Loucy (cell line): ENCODE measurements around the gene CYSTM1.

Experiments used
- H2AFZ ChIP-seq: fragments of 200-600 bp; sonication (generic); 2 replicates; pipeline ENCODE4 v1.6.0; 2016; ENCODE audit warnings: antibody characterized with exemption, mild to moderate bottlenecking, low read length, moderate library complexity
- H3F3A ChIP-seq: fragments of 200-600 bp; 2 replicates; pipeline ENCODE4 v1.6.0; 2016; ENCODE audit warnings: antibody characterized with exemption, low read depth, mild to moderate bottlenecking
- H3K27me3 ChIP-seq: fragments of 200-600 bp; sonication (generic); 2 replicates; pipeline ENCODE4 v1.6.1; 2014; ENCODE audit warnings: low read length, mild to moderate bottlenecking; ENCODE audit not compliant: insufficient read depth, poor library complexity, severe bottlenecking
- H3K36me3 ChIP-seq: fragments of 200-600 bp; sonication (generic); 2 replicates; pipeline ENCODE4 v1.6.1; 2016; ENCODE audit warnings: low read length; ENCODE audit not compliant: insufficient read depth
- H3K4me1 ChIP-seq: fragments of 200-600 bp; sonication (generic); 2 replicates; pipeline ENCODE4 v1.5.1; 2014; ENCODE audit warnings: low read length, mild to moderate bottlenecking; ENCODE audit not compliant: insufficient read depth, poor library complexity, severe bottlenecking
- H3K4me2 ChIP-seq: fragments of 200-600 bp; sonication (generic); 2 replicates; pipeline ENCODE4 v1.6.0; 2014; ENCODE audit warnings: antibody characterized with exemption, low read length, low read depth, mild to moderate bottlenecking; ENCODE audit not compliant: poor library complexity, severe bottlenecking
- H3K4me3 ChIP-seq: fragments of 200-600 bp; sonication (generic); 2 replicates; pipeline ENCODE4 v1.5.1; 2014; ENCODE audit warnings: low read length, mild to moderate bottlenecking, mixed read lengths; ENCODE audit not compliant: poor library complexity, severe bottlenecking
- H3K79me2 ChIP-seq: fragments of 200-600 bp; sonication (generic); 2 replicates; pipeline ENCODE4 v1.6.1; 2014; ENCODE audit warnings: low read length; ENCODE audit not compliant: insufficient read depth
- H3K9ac ChIP-seq: fragments of 200-600 bp; sonication (generic); 2 replicates; pipeline ENCODE4 v1.6.0; 2014; ENCODE audit warnings: mild to moderate bottlenecking, low read depth, low read length, moderate library complexity; ENCODE audit not compliant: poor library complexity, severe bottlenecking
- H3K9me2 ChIP-seq: fragments of 200-600 bp; sonication (generic); replicated peaks from 2 replicates; pipeline ENCODE4 v1.6.1; 2016; ENCODE audit warnings: low read depth, low read length, mixed read lengths
- H3K9me3 ChIP-seq: fragments of 200-600 bp; sonication (generic); 2 replicates; pipeline ENCODE4 v1.6.1; 2014; ENCODE audit warnings: mild to moderate bottlenecking, antibody characterized with exemption, low read length, low read depth; ENCODE audit not compliant: insufficient read depth
- H4K20me1 ChIP-seq: fragments of 200-600 bp; sonication (generic); 2 replicates; pipeline ENCODE4 v1.6.0; 2014; ENCODE audit warnings: antibody characterized with exemption, low read length, mild to moderate bottlenecking; ENCODE audit not compliant: insufficient read depth, poor library complexity, severe bottlenecking
- EZH2phosphoT487 ChIP-seq: fragments of 200-600 bp; IDR thresholded peaks from 2 replicates; pipeline ENCODE4 v1.6.1; 2018; ENCODE audit warnings: antibody characterized with exemption, mild to moderate bottlenecking, moderate library complexity, borderline replicate concordance
- TF ChIP-seq, protein P1 (sequence below): fragments of 200-600 bp; sonication (generic); conservative IDR thresholded peaks from 2 replicates; pipeline ENCODE4 v1.5.1; 2014; ENCODE audit warnings: mild to moderate bottlenecking, antibody characterized with exemption, low read length

Gene CYSTM1

DNA sequence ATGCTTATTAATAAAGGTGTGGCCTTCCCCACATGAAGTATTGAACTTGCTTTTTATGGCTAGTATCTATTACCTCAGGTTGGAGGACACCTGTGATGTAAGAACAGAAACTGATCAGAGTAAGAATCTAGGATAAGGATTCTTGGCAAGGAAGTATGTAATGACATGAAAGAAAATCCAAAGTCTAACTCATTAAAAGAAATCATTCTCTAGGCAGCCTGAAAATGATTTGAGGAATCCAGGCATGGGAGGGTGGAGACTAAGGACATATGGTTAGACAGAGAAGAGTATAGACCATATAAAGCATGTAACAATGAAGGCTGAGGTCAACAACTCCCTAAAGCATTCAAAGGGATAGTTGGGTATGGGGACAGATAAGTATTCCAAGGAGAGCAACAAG, 95.0 kb downstream of the CYSTM1 start:
- no peak overlapping the region for H3K4me3 ChIP-seq
- H3F3A ChIP-seq = no peaks in the 10 kb centered on the region
- no peaks in the 10 kb centered on the region for H4K20me1 ChIP-seq
- H3K4me1 ChIP-seq = peaks cover 5% of the 10 kb centered on the region
- no peaks in the 10 kb centered on the region for H3K27me3 ChIP-seq
- no peak for TF ChIP-seq EZH2phosphoT487
- TF ChIP-seq, protein P1, sequence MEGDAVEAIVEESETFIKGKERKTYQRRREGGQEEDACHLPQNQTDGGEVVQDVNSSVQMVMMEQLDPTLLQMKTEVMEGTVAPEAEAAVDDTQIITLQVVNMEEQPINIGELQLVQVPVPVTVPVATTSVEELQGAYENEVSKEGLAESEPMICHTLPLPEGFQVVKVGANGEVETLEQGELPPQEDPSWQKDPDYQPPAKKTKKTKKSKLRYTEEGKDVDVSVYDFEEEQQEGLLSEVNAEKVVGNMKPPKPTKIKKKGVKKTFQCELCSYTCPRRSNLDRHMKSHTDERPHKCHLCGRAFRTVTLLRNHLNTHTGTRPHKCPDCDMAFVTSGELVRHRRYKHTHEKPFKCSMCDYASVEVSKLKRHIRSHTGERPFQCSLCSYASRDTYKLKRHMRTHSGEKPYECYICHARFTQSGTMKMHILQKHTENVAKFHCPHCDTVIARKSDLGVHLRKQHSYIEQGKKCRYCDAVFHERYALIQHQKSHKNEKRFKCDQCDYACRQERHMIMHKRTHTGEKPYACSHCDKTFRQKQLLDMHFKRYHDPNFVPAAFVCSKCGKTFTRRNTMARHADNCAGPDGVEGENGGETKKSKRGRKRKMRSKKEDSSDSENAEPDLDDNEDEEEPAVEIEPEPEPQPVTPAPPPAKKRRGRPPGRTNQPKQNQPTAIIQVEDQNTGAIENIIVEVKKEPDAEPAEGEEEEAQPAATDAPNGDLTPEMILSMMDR = no peak
- no peak overlapping the region for H2AFZ ChIP-seq
- no peaks in the 10 kb centered on the region for H3K9me2 ChIP-seq
- H3K9ac ChIP-seq = no peak overlapping the region
- H3K36me3 ChIP-seq = no peaks in the 10 kb centered on the region; the same call in 1 of the 2 replicates
- 0 out of 2 replicates have a peak, but pooled peaks cover 3% of the 10 kb centered on the region for H3K79me2 ChIP-seq
- H3K9me3 ChIP-seq = no peaks in the 10 kb centered on the region
- no peak overlapping the region for H3K4me2 ChIP-seq

DNA sequence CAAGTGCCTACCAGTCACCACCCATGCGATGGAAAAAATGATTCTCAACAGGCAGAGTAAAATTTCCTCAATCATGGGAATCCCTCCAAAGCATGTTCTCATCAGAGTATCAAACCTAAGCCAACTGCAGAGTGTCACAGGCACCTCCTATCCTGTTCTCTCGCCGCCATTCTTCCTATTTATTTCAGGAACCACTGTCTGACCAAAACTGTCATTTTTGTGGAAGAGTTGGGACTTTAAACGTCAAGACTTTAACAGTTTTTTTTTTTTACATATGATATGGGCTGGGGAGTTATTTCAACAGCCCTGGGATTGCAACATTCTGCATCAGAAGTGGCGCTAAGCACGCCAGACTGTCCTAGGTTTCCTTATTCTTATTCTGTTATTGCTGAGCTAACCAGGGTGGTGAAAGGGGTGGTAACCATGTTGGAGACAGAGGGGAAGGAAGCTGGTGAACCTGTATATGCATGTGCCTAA, 98.5 kb downstream of the CYSTM1 start:
- Histone ChIP-seq H3K4me2 (no peak overlapping the region), H3K4me1 (peaks cover 5% of the 10 kb centered on the region), H3K79me2 (no peaks in the 10 kb centered on the region), H4K20me1 (no peaks in the 10 kb centered on the region), H3K36me3 (peaks cover 4% of the 10 kb centered on the region; the same call in 1 of the 2 replicates), H3F3A (no peaks in the 10 kb centered on the region), H3K4me3 (no peak overlapping the region), H3K9ac (no peak overlapping the region), H2AFZ (no peak overlapping the region), H3K27me3 (no peaks in the 10 kb centered on the region), H3K9me3 (no peaks in the 10 kb centered on the region), H3K9me2 (no peaks in the 10 kb centered on the region)
- TF ChIP-seq, protein P1 = no peak
- no peak for TF ChIP-seq EZH2phosphoT487

DNA sequence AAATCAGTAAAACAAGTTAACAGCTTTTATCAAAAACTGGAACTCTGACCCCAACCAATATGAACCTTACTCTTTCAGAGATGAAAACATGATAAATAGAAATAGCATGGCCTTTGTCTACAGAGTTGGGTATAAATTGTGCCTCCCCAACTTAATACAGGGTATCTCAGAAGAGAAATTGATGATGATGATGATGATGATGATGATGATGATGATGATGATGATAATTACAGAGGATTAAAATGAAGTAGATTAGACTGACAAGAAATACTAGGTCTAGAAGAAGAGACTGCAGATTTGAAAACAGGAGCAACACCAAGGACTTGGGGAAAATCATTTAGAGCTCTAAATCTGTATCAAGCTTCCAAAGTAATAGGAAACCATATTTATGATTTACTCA, 100.8 kb downstream of the CYSTM1 start:
- Histone ChIP-seq H3K9me3 (no peaks in the 10 kb centered on the region), H3K79me2 (no peaks in the 10 kb centered on the region), H3F3A (no peaks in the 10 kb centered on the region)

More for the DNA sequence above, 100.8 kb downstream of the CYSTM1 start:
- Histone ChIP-seq H3K4me2 (no peak overlapping the region), H3K36me3 (peaks cover 13% of the 10 kb centered on the region; the same call in 1 of the 2 replicates), H4K20me1 (no peaks in the 10 kb centered on the region), H3K4me3 (no peak overlapping the region), H2AFZ (no peak overlapping the region), H3K4me1 (peaks cover 5% of the 10 kb centered on the region), H3K9ac (no peak overlapping the region), H3K27me3 (no peaks in the 10 kb centered on the region), H3K9me2 (no peaks in the 10 kb centered on the region)
- TF ChIP-seq, protein P1 = no peak
- no peak for TF ChIP-seq EZH2phosphoT487
